PC-3 (cell line): ENCODE data around the gene SLC35E4.

ENCODE experiments used
- EZH2phosphoT487 ChIP-seq: fragments of 300-600 bp; sonication (generic); IDR thresholded peaks from 2 replicates; pipeline ENCODE4 v1.6.1; 2018; ENCODE audit warnings: mild to moderate bottlenecking, antibody characterized with exemption, low read length, borderline replicate concordance
- TF ChIP-seq, protein P1 (sequence below): fragments of 300-600 bp; sonication (generic); conservative IDR thresholded peaks from 2 replicates; pipeline ENCODE4 v1.5.1; 2017; ENCODE audit warnings: antibody characterized with exemption, low read depth, mild to moderate bottlenecking, low read length

DNA sequence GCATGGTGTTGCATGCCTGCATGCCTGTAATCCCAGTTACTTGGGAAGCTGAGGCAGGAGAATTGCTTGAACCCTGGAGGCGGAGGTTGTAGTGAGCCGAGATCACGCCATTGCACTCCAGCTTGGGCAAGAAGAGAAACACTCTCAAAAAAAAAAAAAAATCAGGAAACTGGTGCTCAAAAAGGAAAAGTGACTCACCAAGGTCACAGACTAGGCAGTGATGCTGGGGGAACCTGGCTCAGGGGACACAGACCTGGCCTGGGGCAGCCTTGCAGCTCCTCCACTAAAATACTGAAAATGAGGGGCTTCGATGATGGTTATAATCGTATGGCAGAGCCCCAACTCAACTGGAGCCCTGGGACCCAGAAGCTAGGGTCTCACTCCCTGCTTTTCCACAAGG lies 8.1 kb upstream of the SLC35E4 start:
- TF ChIP-seq, protein P1, sequence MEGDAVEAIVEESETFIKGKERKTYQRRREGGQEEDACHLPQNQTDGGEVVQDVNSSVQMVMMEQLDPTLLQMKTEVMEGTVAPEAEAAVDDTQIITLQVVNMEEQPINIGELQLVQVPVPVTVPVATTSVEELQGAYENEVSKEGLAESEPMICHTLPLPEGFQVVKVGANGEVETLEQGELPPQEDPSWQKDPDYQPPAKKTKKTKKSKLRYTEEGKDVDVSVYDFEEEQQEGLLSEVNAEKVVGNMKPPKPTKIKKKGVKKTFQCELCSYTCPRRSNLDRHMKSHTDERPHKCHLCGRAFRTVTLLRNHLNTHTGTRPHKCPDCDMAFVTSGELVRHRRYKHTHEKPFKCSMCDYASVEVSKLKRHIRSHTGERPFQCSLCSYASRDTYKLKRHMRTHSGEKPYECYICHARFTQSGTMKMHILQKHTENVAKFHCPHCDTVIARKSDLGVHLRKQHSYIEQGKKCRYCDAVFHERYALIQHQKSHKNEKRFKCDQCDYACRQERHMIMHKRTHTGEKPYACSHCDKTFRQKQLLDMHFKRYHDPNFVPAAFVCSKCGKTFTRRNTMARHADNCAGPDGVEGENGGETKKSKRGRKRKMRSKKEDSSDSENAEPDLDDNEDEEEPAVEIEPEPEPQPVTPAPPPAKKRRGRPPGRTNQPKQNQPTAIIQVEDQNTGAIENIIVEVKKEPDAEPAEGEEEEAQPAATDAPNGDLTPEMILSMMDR: no peak
- TF ChIP-seq EZH2phosphoT487: no peak
